ENCODE measurements around the gene TACR1.
"Not testable (repeated sequence)": the region's sequence is repeated elsewhere in the genome, so short reads cannot be mapped to it uniquely, and the experiment has no call there.

TACR1 gene
- 0 to 0.19 (median 0) reads per million in 3 experiments for total RNA-seq

- DNase-seq = peak; percentile 34
Measured at GRCh38 chr2:75199428-75200011, at the start of gene TACR1. TSS of gene TACR1 (minus strand) at chr2:75199520. CDS start at chr2:75198934, 586 bp downstream.

DNA sequence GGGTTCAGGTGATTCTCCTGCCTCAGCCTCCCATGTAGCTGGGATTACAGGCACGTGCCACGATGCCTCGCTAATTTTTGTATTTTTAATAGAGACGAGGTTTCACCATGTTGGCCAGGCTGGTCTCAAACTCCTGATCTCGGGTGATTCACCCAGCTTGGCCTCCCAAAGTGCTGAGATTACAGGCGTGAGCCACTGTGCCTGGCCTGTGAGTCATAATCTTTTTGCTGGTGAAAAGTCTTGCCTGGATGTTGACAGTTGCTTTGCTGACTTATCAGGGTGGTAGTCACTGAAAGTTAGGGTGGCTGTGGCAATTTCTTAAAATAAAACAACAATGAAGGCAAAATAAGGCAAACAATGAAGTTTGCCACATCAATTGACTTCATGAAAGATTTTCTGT, 49.3 kb upstream of the TACR1 start:
- DNase-seq = not testable (repeated sequence)

- DNase-seq = no peak
Measured at GRCh38 chr2:75246441-75247167, 47.3 kb upstream of the TACR1 start.

DNA sequence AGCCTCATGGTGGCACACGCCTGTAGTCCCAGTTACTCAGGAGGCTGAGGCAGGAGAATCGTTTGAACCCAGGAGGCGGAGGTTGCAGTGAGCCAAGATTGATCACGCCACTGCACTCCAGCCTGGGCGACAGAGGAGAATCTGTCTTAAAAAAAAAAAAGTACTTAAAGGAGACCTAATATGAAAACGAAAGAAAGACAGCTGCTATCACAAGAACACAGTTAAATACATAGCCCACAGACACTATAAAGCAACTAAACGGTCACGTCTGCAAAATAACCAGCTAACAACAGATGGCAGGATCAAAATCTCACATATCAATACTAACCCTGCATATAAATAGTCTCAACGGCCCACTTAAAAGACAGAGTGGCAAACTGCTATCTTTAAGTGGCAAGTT, 43.9 kb upstream of the TACR1 start:
- DNase-seq = no peak

DNA sequence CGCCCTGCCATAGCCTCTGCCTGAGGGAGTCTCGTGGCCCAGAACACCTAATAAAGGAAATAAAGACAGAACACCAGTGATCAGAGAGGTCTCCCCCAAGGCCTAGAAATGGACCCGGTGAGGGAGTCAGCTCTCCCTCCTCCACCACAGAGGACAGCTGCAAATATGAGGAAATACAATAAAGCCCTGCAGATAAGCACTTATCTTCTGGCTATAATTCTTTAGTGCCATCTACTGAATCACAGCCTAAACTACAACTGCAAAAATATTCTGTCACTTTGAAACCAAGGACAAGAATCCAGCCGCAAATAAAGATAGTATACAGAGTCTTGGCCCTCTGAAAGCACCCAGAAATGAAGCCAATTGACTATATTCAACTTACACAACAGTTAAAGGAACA, 42.4 kb upstream of the TACR1 start:
- DNase-seq = no peak

DNA sequence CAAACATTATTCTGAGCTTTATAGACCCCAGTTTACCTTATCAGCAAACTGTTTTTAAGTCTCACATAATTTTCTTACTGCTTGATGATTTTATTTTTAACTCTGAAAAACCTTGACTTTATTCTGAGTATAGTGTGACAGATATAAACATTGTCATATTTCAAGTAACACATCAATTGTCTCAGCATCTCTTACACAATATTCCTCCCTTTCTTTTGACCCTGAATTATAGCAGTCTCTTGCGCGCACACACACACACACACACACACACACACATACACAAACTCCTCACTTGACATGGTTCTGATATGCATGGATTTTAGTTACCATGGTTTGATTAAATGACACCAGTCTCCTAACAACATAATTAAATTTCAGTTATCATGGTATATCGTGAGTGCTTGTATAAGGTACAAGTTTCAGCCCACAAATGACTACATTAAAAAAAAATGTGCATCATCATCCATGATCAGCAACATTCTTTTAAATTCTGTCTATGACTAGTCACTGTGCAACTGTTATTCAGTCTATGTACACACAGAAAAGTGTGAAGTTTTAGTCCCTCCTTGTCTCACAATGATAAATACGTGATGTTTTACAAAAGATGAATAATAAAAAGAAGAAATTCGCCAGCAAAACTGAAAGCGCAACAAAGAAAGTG, 39.5 kb upstream of the TACR1 start:
- DNase-seq = no peak

GRCh38 chr2:75237296-75237695, 38.0 kb upstream of the TACR1 start:
- DNase-seq = no peak

DNA sequence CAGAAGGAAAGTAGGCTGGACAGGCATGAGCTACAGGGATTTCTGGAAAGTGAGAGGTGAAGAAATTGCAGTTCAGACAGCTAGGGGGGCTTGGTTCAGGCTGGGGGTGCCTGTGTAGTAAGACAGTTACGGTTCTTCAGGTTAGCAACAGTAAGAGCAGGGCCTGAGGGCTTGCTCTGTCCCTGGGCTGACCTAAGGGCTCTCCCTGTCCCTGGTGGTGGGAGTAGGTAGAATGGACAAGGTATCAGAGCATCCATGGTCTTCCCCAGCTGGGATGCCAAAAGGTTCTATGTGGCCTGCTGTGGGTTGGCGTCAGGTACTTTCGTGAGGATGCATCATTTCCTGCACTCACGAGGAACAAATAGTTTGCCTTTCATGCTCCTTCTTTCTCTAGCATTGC, 34.6 kb upstream of the TACR1 start:
- DNase-seq = no peak

GRCh38 chr2:75226617-75227016, 27.3 kb upstream of the TACR1 start:
- DNase-seq = no peak

DNA sequence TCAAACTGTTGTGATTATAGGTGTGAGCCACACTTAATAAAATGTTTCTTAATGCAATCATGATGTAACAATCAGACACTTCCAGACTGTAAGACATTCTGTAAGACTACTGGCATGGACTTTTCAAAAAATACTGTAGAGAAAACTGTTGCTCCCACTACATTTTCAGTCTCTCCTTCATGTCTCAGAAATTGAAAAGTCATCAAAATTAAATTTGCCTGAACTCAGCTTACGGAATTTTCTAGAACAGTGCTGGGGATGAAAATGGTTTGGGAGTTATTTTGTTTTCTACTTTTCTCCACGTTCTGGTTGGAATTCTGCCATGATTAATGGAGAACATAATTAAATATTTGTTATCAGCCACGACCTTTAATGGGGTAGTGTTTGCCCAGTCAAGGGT, 26.8 kb upstream of the TACR1 start:
- no peak for DNase-seq

- DNase-seq = no peak
Measured at GRCh38 chr2:75224636-75225094, 25.3 kb upstream of the TACR1 start.

DNA sequence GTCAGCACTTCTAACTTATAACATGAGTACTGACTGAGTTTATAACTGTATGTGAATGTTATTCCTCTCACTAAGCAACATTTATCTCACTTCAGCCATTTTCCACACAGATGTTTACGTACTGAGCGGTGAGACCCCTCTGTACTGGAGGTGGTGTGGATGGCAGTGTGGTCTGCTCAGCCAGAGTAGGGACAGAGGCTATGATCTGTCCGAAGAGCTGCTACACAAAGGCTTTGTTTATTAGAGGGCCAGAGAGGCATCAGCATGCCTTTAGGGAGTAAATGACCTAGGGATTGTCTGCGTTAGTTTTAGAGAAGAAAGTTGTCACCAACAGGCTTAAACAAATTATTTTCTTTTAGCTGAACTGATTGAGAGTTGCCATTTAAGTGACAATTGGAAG, 23.2 kb upstream of the TACR1 start:
- no peak for DNase-seq

GRCh38 chr2:75221862-75222261, 22.5 kb upstream of the TACR1 start:
- no peak for DNase-seq

GRCh38 chr2:75219213-75219612, 19.9 kb upstream of the TACR1 start:
- not testable (repeated sequence) for DNase-seq

DNA sequence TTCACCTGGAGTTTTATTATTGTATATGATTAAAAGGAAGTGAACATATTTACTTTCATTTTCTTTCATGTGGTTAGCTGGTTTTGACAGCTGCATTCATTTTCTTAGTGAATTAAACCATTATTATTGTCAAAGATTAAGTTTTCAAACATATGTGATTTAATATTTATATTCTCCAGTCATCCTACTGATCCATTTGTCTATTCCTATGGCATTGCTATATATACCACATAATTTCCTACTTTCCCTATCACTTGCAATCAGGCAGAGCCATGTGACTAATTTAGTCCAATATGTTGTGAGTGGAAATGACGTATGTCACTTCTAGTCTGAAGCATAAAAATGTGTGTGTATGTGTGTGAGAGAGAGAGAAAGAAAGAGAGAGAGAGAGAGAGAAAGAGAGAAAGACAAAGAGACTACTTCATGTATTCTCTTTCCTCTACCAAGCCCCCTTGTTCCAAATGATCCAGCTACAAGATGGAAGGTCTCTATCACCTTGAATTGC, 12.0 kb upstream of the TACR1 start:
- DNase-seq = peak; percentile 34

DNA sequence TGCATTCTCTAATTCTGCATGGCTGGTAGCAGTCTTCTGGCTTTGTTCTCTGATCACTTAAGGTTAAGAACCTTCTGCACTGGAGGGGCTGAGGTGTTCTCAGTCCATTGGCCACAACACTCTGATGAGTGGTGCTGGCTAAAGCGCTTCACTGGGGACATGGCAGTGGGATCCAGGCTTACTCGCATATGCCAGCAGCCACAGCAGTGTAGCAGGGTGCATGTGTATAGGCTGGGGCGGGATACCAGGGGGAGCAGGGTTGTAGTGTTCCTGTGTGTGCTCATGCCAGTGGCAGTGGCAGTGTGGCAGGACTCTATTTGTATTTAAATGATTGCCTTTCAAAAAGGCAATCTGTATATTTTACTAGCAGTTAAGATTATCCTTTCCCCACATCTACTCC, 11.1 kb upstream of the TACR1 start:
- no peak for DNase-seq

DNA sequence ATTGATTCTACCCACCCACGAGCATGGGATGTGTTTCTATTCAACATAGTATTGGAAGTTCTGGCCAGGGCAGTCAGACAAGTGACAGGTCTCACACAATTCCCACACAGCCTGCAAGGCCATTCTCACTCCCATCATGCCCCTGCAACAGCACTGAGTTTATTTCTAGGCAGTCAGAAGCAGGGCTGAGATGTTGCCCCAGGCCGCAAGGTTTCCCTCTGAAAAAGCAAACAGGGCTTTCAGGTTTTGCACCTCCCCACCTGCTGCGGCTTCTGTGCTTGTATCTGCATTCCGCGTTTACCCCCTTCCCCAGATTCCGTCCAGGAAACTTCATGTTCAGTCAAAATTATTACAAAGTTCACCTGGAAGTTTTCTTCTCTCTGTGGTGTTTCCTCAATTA, 9.4 kb upstream of the TACR1 start:
- no peak for DNase-seq

DNA sequence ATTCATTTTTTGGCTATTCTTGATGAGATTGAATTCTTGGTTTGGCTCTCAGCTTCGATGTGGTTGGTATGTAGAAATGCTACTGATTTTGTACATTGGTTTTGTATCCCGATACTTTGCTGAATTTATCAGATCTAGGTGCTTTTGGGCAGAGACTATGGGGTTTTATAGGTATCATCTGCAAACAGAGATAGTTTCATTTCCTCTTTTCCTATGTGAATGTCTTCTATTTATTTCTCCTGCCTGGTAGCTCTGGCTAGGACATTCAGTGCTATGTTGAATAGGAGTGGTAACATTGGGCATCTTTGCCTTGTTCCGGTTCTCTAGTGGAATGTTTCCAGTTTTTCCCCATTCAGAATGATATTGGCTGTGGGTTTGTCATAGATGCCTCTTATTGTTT, 5.5 kb upstream of the TACR1 start:
- no peak for DNase-seq

DNA sequence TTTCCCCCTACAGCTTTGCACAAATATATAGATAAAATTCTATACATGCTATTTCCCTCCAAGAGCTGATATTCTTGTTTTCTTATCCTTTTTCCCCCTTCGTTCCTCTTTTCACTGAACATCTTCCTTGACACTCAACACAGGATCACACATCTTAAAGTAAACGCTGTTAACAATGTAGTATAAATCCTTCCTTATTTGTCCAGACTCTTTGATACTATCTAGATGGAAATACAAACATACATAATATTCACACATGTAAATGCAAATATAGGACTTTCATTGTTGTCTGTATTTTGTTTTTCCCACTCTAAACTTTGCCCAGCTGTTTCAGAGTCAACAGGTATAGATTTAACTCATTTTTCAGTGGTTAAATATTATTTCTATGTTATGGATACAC, 3.0 kb upstream of the TACR1 start:
- DNase-seq = no peak

DNA sequence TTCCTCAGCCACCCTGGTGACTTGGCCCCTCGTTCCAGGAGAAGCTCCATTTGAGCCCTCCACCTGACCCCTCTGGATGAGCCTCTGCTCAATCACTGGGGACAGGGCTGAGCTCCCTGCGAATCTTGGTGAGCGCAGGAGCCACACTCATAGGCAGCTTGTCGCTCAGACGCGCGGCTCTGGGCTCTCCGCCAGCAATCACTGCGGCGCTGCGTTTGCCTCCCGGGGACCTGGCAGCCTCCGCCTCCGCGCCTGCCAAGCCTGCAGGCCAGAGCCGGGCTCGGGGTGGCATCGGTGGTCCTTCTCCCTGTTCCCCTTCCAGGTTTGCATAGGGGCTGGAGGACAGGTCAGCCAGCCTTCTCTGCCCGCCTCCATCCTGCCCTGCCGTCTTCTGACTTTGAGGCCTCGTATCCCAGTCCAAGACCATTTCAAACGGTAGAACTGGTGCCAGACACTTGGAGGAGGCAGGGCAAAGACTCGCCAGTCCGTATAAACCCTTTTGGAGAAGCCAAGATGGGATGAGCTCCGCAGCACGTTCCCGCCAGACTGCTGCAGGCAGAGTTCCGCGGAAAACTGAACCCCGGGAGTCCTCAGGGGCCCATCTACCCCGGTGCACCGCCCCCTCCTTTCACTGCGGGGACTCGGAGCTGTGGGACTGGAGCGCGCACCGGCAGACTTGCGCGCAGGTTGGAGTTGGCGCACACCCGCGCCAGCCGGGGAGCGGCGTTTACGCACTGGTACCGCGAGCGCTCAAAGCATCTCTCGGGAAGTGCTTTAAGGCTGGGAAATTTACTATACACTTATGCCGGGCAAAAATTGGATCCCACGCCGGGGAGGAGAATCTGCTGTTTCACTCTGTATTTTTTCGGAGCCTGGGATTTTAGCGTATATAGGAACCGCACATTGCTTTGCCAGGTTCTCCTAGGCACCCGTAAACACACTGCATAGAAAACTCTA, 1.1 kb upstream of the TACR1 start:
- DNase-seq = no peak

DNA sequence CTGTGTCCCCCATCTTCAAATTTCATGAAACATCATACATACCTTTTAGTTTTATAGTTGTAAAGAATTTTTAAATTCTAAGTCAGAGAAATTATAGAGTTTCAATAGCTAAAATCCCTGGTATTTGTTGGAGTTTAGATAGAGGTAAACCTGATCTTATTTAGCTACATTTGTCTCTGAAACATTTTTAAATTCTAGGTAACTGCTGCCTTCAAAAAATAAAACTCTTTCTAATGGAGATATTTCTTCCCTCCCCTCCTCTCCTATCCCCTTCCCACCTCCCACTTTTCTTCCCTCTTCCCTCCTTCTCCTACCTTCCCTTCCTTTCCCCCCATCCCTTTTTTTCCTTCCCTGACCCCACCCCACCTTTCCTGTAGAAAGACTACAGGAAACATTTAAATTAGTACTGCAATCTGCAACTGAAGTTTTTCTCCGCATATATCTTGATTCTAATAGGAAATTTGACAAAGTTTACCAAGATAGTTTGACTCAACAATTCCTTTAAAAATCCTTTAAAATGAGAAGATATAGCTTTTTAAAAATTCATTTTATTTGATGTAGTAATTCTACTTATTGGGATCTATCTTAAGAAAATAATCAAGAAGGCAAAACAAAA, 4.1 kb downstream of the TACR1 start:
- no peak for DNase-seq

DNA sequence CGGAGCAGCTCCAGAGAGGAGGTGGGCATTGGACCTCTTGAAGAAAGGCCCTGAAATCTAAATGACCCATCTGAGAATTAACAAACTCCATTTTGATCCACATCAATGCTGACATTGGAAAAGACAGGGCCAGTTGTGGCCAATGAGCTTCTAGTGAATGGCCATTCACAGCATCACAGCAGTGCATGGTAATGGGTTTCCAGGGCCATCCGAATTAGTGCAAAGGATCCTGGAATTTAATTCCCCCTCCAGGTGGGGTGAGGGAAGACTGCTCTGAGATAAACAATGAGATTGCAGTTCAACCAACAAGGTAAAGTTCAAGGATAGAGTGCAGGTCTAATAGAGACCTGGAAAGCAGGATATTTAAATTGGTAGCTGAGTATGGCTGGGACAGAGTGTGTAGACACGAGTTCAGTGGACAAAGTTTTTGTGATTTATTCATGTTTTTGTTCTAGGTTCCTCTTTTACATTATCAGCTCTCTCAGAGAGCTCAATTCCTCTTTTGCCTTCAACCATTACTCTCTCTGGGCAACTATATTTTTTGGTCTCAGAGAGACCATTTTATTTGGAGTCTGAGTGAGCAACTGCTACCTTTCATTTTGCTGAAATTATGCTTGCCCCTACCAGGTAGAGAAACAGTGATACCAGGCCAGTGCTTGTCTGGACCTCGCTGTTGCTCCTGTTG, 5.0 kb downstream of the TACR1 start:
- no peak for DNase-seq

All from central memory CD4-positive, alpha-beta T cell (primary cell).